Stimulated activated CD4-positive, alpha-beta T cell treated with anti-CD3 and anti-CD28 coated beads, Interleukin-1b, Interleukin-23, amount 100 ng/mL, for 24 hours (primary cell): ENCODE measurements around the gene INSIG1.

Experiments used
- DNase-seq, 4 experiments: peaks; one replicate each; pipeline ENCODE4 v3.0.0-alpha.2; 2020; ENCODE audit warnings: low read depth in 4 of 4, low spot score in 1 of 4

Gene INSIG1

DNA sequence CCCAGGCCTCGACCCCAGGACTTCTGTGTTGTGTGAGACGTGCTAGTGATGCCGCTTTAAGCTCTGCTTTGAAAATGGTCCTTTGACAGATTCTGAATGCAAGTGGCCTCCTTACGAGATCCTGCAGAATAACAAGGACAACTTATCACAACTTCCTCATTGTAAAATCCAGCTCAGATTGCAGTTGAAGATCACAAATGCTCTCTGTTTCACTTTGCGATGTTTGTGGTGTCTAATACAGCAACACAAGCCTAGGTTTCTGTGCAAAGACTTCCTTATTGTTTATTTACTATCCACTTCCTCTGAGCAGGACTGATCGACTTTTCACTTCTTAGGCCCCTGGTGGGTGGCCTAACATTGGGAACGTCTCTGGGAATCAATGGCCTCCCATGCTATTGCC, 31.7 kb upstream of the INSIG1 start:
- DNase-seq: no peak

DNA sequence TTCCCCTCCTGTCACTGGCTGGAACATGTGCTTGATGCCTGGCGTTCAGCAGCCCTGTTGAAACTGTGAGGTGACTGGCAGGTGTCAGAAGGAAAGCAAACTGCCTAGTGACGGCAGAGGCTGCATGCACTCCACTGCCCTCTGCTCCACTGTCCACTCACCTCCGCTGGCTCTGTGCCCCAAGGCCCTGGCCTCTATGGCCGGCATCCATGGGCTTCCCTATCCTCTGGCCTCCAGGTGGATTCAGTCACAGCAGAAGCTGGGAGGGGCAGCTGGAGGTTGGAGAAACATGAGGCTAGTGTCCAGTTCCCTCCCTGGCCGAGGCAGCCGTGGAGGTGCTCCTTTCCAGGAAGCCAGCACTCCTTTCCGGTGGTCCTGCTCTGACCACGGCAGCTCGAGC, 31.2 kb upstream of the INSIG1 start:
- DNase-seq: no peak

DNA sequence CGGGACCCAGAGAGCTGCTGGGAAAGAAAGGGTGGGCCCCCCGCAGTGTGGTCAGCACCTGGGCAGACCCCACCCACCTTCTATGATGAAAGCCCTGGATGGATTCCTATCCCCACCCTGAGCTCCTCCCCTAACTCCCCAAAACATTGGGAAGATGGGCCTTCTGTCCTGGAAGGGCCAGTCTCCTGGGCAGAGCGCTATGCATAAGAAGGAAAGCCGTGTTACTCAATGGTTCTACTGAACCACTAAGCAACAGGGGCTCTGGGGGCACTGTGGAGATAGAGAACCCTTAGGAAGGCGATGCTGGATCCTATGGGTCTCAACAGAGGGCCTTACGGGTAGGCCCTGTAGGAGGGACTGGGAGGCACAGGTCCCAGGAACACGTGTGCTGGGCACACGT, 30.7 kb upstream of the INSIG1 start:
- DNase-seq: no peak

DNA sequence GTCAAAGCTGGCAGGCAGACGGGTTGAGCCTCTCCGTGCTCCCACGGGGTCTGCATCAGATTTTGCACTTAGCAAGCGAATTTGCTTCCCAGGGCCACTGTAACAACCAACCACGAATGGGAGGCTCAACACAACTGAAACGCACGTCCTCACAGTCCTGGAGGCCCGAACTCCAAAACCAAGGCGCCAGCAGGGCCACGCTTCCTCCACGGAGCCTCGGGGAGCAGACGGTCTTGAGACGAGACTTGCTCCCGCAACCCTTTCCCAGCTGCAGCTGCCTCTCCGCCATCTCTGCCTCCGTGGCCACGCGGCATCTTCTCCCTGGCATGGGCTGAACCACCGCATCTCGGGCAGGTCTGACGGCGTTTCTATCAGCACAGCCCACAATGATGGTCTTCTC, 30.2 kb upstream of the INSIG1 start:
- no peak for DNase-seq

DNA sequence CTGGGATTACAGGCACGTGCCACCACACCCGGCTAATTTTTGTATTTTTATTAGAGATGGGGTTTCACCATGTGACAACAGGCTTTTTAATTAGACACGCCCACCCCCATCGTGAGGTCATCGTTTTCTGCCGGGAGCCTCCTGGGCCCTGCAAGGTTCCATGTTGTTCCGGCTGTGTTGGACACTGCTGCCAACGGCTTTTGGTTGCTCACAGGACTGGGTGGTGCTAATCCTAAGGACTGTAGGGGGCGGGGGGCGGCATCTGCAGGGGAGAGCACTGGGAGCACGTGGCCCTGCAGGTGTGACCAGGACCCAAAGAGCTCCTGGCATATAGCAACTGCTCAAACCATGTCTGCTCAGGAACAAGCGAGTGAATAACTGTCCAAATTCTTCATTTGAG, 29.5 kb upstream of the INSIG1 start:
- no peak for DNase-seq

DNA sequence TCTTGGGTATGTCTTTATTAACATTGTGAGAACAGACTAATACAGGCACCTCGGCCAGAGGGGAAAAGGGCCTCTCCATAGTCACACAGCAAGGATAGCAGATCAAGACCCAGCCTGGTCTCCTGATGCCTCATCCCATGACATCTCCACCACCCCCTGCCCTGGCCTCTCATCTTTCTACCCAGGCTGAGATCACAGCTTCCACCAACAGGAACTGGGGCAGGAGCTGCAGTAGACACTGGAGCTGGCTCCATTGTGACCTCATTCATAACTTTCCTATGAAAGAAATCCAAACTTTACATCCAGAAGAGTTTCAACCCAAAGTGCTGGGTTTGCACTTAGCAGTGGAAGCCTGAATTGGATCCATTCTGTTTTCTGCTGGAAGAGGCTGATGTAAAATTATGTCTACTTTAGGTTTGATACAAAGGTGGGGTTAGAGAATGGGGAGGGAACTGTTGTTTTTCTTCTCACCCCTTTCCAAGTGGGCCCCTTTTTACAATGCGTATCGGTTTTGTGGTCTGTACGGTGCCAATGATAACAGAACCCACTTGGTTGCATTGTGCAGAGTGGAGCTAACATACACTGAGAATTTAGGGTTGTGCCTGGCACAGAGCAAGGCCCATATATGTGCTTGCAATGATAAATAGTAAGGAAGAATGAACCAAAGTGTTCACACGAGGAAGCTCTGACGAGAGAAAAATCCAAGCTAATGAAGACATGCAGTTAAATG, 28.6 kb upstream of the INSIG1 start:
- DNase-seq: no peak

DNA sequence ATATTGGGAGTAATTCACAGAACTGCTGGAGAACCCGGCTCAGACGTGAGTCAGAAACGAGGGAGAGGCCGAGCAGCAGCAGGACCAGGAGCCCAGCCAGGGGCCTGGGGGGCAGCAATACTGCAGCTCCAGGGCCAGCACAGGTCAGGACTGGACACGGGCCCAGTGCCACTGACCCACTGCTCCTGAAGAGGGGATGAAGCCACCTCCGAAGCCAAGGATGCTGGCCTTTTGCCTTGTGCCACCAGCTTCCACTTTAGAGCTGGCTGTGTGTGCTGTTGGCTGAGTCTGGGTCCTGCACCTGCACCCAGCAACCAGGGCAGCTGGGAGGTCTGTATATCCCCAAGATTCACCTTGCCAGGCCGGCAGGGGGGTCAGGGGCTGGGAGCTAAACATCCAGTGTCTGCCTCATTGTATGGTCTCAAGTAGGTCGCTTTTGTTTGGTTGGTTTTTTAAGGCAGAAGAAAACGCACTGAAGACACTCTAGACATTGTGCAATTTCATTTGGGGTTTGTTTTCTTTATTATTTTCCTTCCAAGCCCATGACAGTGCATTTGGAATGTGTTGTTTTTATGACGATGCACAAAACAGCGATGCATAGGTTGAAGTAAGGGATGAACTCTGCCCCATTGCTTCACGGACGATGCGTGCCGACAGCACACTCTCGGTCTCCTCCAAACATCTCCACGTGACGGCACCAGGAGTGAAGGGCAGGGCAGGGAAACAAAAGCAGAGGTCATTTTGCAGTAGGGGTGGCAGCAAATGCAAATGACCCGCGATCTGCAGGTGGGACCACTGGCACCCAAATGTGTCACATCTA, 27.7 kb upstream of the INSIG1 start:
- DNase-seq: no peak

DNA sequence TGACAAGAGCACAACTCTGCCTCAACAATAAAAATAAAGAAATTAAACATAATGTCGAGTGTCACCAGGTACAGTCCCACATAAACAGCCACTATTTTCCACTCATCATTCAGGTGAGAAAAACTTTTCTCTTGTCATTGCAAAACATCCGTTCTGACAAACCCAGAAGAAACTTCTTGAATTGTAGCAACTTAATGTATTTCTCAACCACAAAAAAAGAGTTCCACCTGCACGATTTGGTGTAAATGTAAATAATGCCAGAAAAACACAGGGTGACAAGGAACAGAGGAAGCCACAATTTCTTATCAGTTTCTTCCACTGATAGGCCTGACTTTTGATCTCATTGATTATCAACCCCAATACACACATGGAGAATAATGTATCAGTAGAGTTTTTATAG, 26.8 kb upstream of the INSIG1 start:
- DNase-seq: no peak

DNA sequence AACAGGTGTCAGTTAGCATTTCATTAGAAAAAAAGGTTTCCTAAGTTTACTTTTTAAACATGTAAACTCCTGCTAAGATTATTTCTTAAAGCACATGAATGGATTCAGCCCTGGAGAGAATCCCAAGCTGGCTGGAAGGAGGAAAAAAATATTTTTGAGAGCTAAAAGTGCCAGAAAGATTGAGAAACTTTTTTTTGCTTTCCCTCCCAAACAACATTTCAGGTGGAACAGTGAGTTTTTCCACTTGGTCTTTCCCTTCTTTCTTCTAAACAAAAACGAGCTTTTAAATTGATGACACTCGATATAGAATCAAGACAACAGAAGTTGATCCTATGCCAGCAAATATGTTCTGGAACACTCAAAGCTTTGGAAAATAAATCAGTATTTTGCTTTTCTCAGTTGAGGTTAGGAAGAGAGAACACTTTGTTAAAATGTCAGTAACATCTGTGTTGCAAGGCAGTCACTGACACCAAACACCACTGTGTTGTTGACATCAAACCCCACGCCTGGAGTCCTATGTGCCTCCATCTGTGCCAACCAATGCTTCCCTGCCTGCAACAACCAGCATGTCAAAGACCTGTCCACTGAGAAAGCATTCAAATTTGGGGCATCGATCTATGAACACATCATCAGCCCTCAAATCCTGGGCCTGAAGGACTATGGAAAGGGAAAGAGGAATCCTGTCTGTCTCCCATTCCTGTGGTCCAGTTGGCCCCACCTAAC, 22.9 kb upstream of the INSIG1 start:
- DNase-seq: no peak

DNA sequence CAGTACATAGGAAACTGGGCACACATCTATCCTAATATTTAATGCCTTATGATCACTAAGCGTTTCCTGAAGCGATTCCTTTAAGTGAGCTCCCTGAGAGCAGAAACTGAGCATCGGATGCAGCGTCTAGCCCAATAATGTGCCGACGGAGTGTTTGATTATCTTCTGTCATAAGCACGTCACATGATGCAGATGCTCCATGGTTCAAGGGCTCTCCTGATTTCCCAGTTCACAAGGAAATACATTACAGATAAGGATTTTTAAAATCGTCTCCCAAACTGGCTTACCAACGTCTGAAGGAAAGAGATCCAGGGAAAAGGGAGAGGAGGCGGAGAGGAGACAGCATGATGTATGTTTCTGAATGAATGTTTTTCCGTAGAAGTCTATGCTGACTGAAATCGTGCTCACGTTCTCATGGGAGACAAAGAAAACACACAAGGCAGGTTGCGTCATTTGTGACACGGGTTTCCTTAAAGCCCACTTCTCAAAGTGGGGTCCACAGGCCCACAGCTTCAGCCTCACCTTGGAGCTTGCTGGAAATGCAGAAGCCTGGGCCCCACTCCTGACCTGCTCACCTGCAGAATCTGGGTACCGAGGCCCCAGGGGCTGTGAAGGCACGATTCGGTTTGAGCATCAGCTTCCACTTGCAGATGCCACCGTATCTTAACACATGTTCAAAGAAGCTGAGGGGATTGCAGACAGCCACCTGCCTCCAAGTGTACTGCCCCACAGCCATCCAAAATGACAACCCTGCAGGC, 21.5 kb upstream of the INSIG1 start:
- DNase-seq: no peak

DNA sequence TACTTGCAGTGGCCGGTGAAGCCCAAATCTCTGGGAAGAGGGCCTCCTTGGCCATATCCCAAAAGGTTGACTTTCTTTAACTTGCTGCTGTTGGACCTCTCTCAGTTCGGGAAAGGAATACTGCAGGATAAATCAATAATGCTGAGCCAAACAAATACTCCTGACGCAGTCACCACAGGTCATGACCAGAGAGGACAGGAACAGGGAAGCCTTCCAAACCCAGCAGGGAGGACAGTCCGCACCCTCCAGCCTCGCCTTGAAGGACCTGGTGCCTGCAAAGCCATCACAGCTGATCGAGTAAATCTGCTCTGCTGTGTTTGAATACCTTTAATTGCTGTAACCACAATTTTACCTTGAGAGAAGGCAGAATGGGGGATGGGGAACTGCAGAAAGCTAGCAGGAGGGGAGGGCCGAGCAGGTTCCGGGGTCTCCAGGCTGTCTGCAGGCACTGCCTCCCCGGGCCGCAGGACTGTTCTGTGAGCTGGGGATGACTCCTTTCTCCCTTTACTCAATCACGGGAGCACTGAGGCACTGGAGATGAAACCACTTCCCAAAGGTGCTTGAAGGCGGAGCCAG, 20.8 kb upstream of the INSIG1 start:
- no peak for DNase-seq

DNA sequence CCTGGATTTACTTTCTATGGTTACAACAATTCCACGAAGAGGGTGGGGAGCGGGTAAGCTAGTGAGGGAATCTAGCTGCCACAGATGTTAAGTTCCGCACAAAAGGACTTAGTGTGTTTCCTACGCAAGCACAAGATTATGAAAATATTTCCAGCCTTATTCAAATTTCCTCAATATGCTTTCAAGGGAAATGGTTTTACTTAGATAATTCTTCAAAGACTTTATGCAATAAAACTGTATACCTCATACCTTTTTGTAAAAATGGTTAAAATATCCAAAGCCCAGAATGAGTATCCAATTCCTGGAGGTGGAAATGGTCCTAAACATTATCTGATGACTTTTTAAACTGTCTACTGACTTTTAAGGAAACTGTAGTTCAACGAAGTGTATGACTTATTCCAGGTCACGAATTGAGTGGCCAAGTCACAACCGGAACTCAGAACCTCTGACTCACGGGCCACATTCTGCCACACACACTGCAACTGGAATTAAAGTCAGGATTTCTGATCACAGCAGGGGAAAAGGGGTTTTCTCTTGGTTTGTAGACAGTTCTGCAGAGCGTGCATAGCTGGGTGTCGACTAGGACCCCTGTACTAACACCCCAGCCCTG, 20.2 kb upstream of the INSIG1 start:
- no peak for DNase-seq

DNA sequence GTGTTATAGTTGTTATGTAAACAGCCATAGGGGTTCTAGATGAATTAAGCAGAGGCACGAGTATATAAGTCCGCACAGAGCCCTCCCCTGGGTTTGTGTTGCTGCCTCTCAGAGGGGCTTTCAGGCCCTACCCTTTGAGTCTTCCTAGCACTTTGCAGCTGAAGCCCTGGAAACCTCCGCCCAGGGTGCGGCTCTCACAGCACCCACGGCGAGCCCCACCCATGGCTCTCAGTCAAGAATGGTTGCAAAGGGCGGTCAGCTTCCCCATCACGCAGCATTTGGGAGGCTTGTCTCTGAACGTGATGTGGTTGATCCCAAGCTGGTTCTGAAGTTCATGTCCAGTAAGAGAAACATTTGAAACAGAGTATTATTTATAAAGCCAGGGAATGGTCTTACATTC, 18.8 kb upstream of the INSIG1 start:
- DNase-seq: no peak

DNA sequence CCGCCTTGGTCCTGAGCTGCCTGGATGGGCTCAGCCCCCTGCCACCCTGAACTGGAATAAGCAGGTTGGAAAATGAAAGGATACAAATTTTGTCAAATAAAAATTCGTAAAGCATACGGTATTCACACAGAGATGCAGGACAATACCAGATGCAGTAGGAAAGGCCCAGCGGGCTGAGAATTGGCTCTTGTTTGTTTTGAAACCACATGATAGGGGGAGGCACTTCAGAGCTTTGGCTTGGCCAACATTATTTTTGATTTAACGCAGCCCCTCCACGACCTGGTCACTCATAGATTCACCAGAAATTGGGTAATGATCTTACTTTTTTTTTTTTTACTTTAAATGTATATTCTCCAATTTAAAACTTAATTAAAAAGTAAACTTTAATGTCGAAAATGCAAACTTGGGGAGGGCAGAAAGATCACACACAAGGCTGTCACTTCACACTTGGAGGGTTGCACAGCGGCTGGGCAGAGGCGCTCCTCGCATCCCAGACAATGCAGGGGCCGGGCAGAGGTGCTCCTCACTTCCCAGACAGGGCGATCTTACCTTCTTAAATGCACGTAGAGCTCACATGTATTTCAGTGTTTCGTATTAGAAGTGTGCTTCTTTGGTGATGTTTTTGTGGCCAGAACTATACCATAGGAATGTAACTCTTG, 17.8 kb upstream of the INSIG1 start:
- DNase-seq: no peak

DNA sequence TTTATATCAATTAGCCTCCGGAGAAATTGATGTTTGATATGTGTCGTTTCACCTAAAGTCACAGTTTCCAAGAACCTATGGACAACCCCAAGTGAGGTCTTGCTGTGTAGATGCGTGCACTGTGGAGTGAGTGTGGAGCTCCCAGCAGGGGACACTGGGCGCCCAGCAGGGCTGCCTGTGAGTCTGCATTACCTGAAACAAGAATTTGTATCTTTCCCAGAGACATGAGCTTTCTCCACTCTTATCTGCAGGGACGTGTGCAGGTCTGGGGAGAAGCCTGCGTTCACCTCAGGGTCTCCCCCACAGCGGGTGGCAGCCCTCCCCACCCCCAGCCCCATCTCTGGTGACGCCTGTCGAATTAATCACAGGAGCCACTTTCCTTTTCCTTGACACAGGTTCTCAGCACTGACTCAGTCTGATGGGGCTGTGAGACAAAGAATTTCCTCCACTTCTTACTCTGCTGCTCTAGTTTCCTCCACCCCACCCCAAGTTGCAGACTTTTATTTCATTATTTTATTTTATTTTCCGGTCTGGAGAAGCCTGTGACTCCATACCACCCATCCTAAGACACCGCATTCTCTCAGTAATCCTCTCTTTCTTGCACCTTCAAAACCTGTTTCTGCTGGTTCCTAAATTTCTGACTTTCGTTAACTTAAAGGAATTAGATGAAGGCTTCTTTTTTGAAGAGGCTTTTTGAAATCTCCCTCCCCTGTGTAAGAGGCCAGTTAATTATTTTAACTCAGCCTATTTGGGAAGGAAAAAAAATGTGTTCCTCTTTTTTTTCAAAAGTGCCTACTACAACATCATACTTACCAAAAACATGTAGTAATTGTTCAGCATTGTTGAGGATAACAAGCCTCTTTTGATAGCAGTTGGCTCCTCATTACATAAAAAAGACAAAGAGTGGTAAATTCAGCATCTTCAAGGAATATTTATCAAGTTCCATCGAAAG, 17.0 kb upstream of the INSIG1 start:
- DNase-seq: peak in 1 of 4 experiments; percentile 21

DNA sequence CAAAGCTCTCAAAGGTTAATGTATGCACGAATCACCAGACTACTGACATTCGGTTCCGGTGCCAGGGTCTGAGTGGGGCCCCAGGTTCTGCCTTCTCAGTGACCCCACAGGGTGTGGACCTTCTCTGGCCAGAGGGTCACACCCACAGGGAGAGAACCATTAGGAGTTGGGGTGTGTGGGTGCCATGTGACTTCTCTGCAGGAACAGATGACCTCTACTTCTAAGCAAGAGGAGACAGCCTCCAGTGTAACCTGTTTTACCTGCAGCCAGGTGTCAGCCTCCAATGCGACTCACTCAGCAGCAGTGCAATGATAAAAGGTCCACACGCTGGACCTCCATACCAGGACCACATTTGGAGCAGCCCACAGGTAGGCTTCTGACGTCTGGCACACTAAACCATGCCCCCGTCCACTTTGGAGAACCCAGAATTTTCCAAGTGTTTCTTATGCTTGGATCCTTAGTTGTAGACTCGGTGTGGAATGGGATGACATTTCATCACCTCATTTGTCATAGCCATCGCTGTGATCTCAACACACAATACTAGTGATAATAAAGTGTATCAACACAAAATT, 16.2 kb upstream of the INSIG1 start:
- no peak for DNase-seq

DNA sequence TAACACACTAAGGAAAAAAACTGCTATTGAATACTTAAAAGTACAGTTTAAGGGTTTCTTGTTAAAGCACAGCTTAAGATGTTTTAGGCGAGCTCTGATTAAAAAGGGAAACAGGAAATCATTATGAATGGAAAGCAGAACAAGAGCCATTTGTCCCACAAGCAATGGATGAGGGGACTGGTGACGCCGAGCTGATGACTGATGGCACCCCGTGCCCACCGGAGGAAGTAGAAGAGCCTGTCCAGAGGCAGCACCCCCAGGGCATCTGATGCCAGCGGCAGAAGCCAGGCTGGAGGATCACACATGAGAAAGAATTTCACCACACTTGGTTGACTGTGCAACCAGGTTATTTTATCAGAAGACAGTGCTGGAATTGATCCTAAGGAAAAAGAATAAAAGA, 15.0 kb upstream of the INSIG1 start:
- DNase-seq: no peak

DNA sequence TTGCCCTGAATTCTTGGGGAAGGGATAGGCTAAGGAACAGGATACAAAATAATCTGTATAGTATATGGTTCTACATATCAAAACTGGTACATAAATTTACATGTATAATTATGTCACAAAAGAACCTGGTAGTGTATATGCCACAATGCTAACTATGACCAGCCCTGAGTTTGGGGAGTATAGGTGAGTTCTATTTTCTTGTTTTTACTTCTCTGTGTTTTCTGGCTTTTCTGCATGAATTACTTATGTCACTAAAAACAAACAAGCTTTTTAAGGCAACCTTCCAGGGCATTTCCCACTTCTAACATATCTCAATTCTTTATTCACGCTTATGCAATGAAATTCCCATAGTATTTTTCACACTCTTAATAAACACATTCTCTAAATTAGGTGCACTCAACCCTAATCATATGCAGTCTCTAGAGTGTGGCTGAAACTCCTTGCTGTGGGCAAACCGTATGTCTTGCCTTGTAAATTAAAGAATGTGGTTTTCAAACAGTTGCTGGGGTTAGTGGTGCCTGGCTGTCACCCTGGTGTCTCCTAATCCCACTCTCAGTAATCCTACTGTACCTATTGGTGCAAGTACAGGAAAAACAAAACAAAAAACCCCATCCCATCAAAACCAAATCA, 14.0 kb upstream of the INSIG1 start:
- no peak for DNase-seq
